ENCODE results near the gene LDHB. TPM values are rescaled to one million over a fixed set of nuclear protein-coding genes. Genes with fewer than 3 reads are reported as not detected.
"Not testable (repeated sequence)": the region's sequence is repeated elsewhere in the genome, so short reads cannot be mapped to it uniquely, and the experiment has no call there.

LDHB gene
- total RNA-seq, 1 experiment from 2014 or later = 548 TPM

- H3K9me3 ChIP-seq (ENCODE audit: low read length) = no peaks in the 10 kb centered on the region
- intact Hi-C loops (cut with micrococcal nuclease) = no loop called here
- ChIA-PET CTCF (no interaction called here), POLR2A (ENCODE audit: unreplicated experiment) (no interaction called here)
- DNase-seq (no peak), ATAC-seq (no peak)
- H3K36me3 ChIP-seq (ENCODE audit: low read depth, low read length) = no peaks in the 10 kb centered on the region
- peaks cover 3% of the 10 kb centered on the region; the same call in 1 of the 2 replicates for H3K4me1 ChIP-seq (ENCODE audit: insufficient read depth, low read length)
- no peak overlapping the region for H3K9ac ChIP-seq (ENCODE audit: low read length)
- H4K20me1 ChIP-seq (ENCODE audit: low read length) = no peaks in the 10 kb centered on the region
- no peak overlapping the region for H3K27ac ChIP-seq (ENCODE audit: low read length)
- H3F3A ChIP-seq (ENCODE audit: low read length, unreplicated experiment) = no peaks in the 10 kb centered on the region
- H3K9me2 ChIP-seq (replicated peaks; ENCODE audit: low read length) = no peaks in the 10 kb centered on the region
- TF ChIP-seq CTCF (conservative IDR thresholded peaks at IDR 0.05; ENCODE audit: low read depth, low read length) = no peak
- no peak for TF ChIP-seq EZH2phosphoT487 (IDR thresholded peaks at IDR 0.05; ENCODE audit: borderline replicate concordance, low read length)
- no peak for TF ChIP-seq EZH2 (IDR thresholded peaks at IDR 0.05; ENCODE audit: low read length, unreplicated experiment)
- no peaks in the 10 kb centered on the region for H3K79me2 ChIP-seq (ENCODE audit: low read length)
- no peaks in the 10 kb centered on the region for H3K27me3 ChIP-seq (ENCODE audit: low read length)
- no peak overlapping the region for H3K4me2 ChIP-seq (ENCODE audit: low read length)
- no peak overlapping the region for H2AFZ ChIP-seq (ENCODE audit: low read length)
- H3K4me3 ChIP-seq (ENCODE audit: low read length) = no peak overlapping the region
- no TSS peak for BruUV-seq (replicated peaks)
Measured at GRCh38 chr12:21675641-21676040, 18.0 kb upstream of the LDHB start.

- POLR2A ChIA-PET (ENCODE audit: unreplicated experiment) = no interaction called here
- H3K79me2 ChIP-seq (ENCODE audit: low read length) = no peaks in the 10 kb centered on the region
Measured at GRCh38 chr12:21675096-21675495, 17.5 kb upstream of the LDHB start.

GRCh38 chr12:21673830-21674552 lies 16.3 kb upstream of the LDHB start:
- BruUV-seq (replicated peaks); H3K4me1 ChIP-seq (ENCODE audit: insufficient read depth, low read length); ATAC-seq: not testable (repeated sequence)

More at GRCh38 chr12:21675096-21675495, 17.5 kb upstream of the LDHB start:
- ATAC-seq (no peak), DNase-seq (no peak)
- Histone ChIP-seq H3K4me1 (ENCODE audit: insufficient read depth, low read length) (peaks cover 3% of the 10 kb centered on the region; the same call in 1 of the 2 replicates), H2AFZ (ENCODE audit: low read length) (no peak overlapping the region), H3K27me3 (ENCODE audit: low read length) (no peaks in the 10 kb centered on the region), H3K9me3 (ENCODE audit: low read length) (no peaks in the 10 kb centered on the region), H3K27ac (ENCODE audit: low read length) (no peak overlapping the region), H3K9ac (ENCODE audit: low read length) (no peak overlapping the region), H3F3A (ENCODE audit: low read length, unreplicated experiment) (no peaks in the 10 kb centered on the region), H3K9me2 (replicated peaks; ENCODE audit: low read length) (no peaks in the 10 kb centered on the region), H3K4me3 (ENCODE audit: low read length) (no peak overlapping the region), H4K20me1 (ENCODE audit: low read length) (no peaks in the 10 kb centered on the region), H3K4me2 (ENCODE audit: low read length) (no peak overlapping the region), H3K36me3 (ENCODE audit: low read depth, low read length) (no peaks in the 10 kb centered on the region)
- BruUV-seq (replicated peaks) = no TSS peak
- TF ChIP-seq EZH2phosphoT487 (IDR thresholded peaks at IDR 0.05; ENCODE audit: borderline replicate concordance, low read length) = no peak
- no peak for TF ChIP-seq CTCF (conservative IDR thresholded peaks at IDR 0.05; ENCODE audit: low read depth, low read length)
- TF ChIP-seq EZH2 (IDR thresholded peaks at IDR 0.05; ENCODE audit: low read length, unreplicated experiment) = no peak
- CTCF ChIA-PET = no interaction called here
- intact Hi-C loops (cut with micrococcal nuclease) = no loop called here

More at GRCh38 chr12:21673830-21674552, 16.3 kb upstream of the LDHB start:
- H3K27ac ChIP-seq (ENCODE audit: low read length); H3F3A ChIP-seq (ENCODE audit: low read length, unreplicated experiment); H3K9ac ChIP-seq (ENCODE audit: low read length); H3K9me3 ChIP-seq (ENCODE audit: low read length); intact Hi-C loops (cut with micrococcal nuclease); H2AFZ ChIP-seq (ENCODE audit: low read length); H3K4me2 ChIP-seq (ENCODE audit: low read length); POLR2A ChIA-PET (ENCODE audit: unreplicated experiment); H3K79me2 ChIP-seq (ENCODE audit: low read length); DNase-seq; H3K4me3 ChIP-seq (ENCODE audit: low read length); H3K27me3 ChIP-seq (ENCODE audit: low read length); H3K36me3 ChIP-seq (ENCODE audit: low read depth, low read length); H3K9me2 ChIP-seq (replicated peaks; ENCODE audit: low read length); CTCF ChIA-PET; H4K20me1 ChIP-seq (ENCODE audit: low read length): not testable (repeated sequence)
